WTC11 (cell line): Measurements from ENCODE around the gene WNT3A.

Source experiments
- CBFB ChIP-seq: sonication (generic); formaldehyde crosslinking; IDR thresholded peaks from 2 replicates; pipeline ENCODE4 v1.8.1; 2022; ENCODE audit warnings: mild to moderate bottlenecking, low read depth, missing genetic modification reagents
- CTCF ChIP-seq: fragments of 200-600 bp; IDR thresholded peaks from 2 replicates; pipeline ENCODE4 v1.8.0; 2022; ENCODE audit warnings: antibody characterized with exemption
- STAT6 ChIP-seq: sonication (generic); formaldehyde crosslinking; conservative IDR thresholded peaks from 2 replicates; pipeline ENCODE4 v1.8.1; 2023; ENCODE audit warnings: mild to moderate bottlenecking, low read depth, missing genetic modification reagents, moderate library complexity

GRCh38 chr1:228076796-228077430 lies 70.1 kb downstream of the WNT3A start:
- no peak for TF ChIP-seq CTCF
- TF ChIP-seq CBFB (CRISPR knock-in tag): no peak
- no peak for TF ChIP-seq STAT6 (CRISPR knock-in tag)
